ENCODE results near the gene ELOVL6.

Gene ELOVL6

GRCh38 chr4:110014233-110014632, 184.2 kb downstream of the ELOVL6 start:
- DNase-seq = no peak

GRCh38 chr4:110012917-110013316, 185.5 kb downstream of the ELOVL6 start:
- DNase-seq = no peak

GRCh38 chr4:110010797-110011196, 187.6 kb downstream of the ELOVL6 start:
- no peak for DNase-seq

- DNase-seq = no peak
Measured at GRCh38 chr4:110009550-110009949, 188.9 kb downstream of the ELOVL6 start.

- no peak for DNase-seq
Measured at GRCh38 chr4:110008540-110008939, 189.9 kb downstream of the ELOVL6 start.

- no peak for DNase-seq
Measured at GRCh38 chr4:110007217-110007616, 191.2 kb downstream of the ELOVL6 start.

- DNase-seq = no peak
Measured at GRCh38 chr4:110005461-110006056, 192.9 kb downstream of the ELOVL6 start.

- DNase-seq = no peak
Measured at GRCh38 chr4:110004556-110004955, 193.9 kb downstream of the ELOVL6 start.

- no peak for DNase-seq
Measured at GRCh38 chr4:110003401-110004187, 194.8 kb downstream of the ELOVL6 start.

- DNase-seq = no peak
Measured at GRCh38 chr4:110002326-110002725, 196.1 kb downstream of the ELOVL6 start.

GRCh38 chr4:109999585-109999912, 198.9 kb downstream of the ELOVL6 start:
- no peak for DNase-seq

- peak; percentile 4 for DNase-seq
Measured at GRCh38 chr4:109998867-109999584, 199.4 kb downstream of the ELOVL6 start.

- no peak for DNase-seq
Measured at GRCh38 chr4:109996526-109996925, 201.9 kb downstream of the ELOVL6 start.
